HCT116 (cell line): ENCODE results near the gene C1orf105.

ENCODE experiments used
- EZH2 ChIP-seq: fragments of 200-600 bp; sonication (generic); IDR thresholded peaks from 2 replicates; pipeline ENCODE4 v1.6.1; 2017; ENCODE audit warnings: antibody characterized with exemption, mixed run types
- JUND ChIP-seq: IDR thresholded peaks from 2 replicates; pipeline ENCODE4 v1.6.1; 2012
- POLR2A ChIP-seq: IDR thresholded peaks from 2 replicates; pipeline ENCODE4 v1.7.0; 2011; ENCODE audit warnings: borderline replicate concordance; ENCODE audit not compliant: insufficient read depth, insufficient read length; ENCODE audit errors: extremely low read depth
- YY1 ChIP-seq: IDR thresholded peaks from 2 replicates; pipeline ENCODE4 v1.6.1; 2011; ENCODE audit warnings: low read length, low read depth, moderate library complexity, mild to moderate bottlenecking; ENCODE audit not compliant: insufficient replicate concordance; ENCODE audit errors: extremely low read depth
- TF ChIP-seq, protein P1 (sequence below), 3 experiments: fragments of 200-600 bp in 1 of 3; sonication (generic) in 1 of 3; IDR thresholded peaks in 2 of 3; conservative IDR thresholded peaks in 1 of 3; 2 replicates each; pipeline ENCODE4 v1.5.1; 2012 to 2017; ENCODE audit warnings: low read depth in 2 of 3, low read length in 2 of 3, antibody characterized with exemption in 1 of 3, borderline replicate concordance in 1 of 3, control low read depth in 1 of 3, mild to moderate bottlenecking in 1 of 3, mixed read lengths in 1 of 3, mixed run types in 1 of 3, moderate library complexity in 1 of 3; ENCODE audit not compliant: insufficient read depth in 1 of 3

GRCh38 chr1:172492421-172492820, 71.9 kb downstream of the C1orf105 start:
- TF ChIP-seq POLR2A (no peak), EZH2 (no peak), YY1 (no peak), JUND (no peak)
- TF ChIP-seq, protein P1, sequence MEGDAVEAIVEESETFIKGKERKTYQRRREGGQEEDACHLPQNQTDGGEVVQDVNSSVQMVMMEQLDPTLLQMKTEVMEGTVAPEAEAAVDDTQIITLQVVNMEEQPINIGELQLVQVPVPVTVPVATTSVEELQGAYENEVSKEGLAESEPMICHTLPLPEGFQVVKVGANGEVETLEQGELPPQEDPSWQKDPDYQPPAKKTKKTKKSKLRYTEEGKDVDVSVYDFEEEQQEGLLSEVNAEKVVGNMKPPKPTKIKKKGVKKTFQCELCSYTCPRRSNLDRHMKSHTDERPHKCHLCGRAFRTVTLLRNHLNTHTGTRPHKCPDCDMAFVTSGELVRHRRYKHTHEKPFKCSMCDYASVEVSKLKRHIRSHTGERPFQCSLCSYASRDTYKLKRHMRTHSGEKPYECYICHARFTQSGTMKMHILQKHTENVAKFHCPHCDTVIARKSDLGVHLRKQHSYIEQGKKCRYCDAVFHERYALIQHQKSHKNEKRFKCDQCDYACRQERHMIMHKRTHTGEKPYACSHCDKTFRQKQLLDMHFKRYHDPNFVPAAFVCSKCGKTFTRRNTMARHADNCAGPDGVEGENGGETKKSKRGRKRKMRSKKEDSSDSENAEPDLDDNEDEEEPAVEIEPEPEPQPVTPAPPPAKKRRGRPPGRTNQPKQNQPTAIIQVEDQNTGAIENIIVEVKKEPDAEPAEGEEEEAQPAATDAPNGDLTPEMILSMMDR (IDR thresholded peaks at IDR 0.05 in 2 of 3, conservative IDR thresholded peaks at IDR 0.05 in 1 of 3; ENCODE audit: borderline replicate concordance in 1 of 3, insufficient read depth in 1 of 3, low read depth in 2 of 3, low read length in 2 of 3): no peak
